H9 (cell line): ENCODE measurements around the gene ACTL8. TPM values are rescaled to one million over a fixed set of nuclear protein-coding genes. Genes with fewer than 3 reads are reported as not detected.

Experiments used
- DNase-seq: peaks from one replicate; pipeline ENCODE4 v3.0.0-alpha.2; 2017
- H2AFZ ChIP-seq: one replicate; pipeline ENCODE4 v1.6.1; 2013; ENCODE audit warnings: mild to moderate bottlenecking, low read length, control low read depth, moderate library complexity
- H2AK5ac ChIP-seq: 2 replicates; pipeline ENCODE4 v1.6.1; 2013; ENCODE audit warnings: low read length, control low read depth, mixed read lengths; ENCODE audit not compliant: insufficient read length
- H2BK120ac ChIP-seq: one replicate; pipeline ENCODE4 v1.6.1; 2013; ENCODE audit warnings: low read depth, mild to moderate bottlenecking, low read length, control low read depth, inconsistent platforms; ENCODE audit not compliant: poor library complexity, severe bottlenecking
- H2BK12ac ChIP-seq: 2 replicates; pipeline ENCODE4 v1.6.1; 2013; ENCODE audit warnings: low read length, control low read depth, mixed read lengths, low read depth; ENCODE audit not compliant: insufficient read length
- H2BK15ac ChIP-seq: 2 replicates; pipeline ENCODE4 v1.6.1; 2013; ENCODE audit warnings: low read depth, low read length, control low read depth
- H2BK20ac ChIP-seq: one replicate; pipeline ENCODE4 v1.6.1; 2013; ENCODE audit warnings: low read depth, mild to moderate bottlenecking, low read length, control low read depth, inconsistent platforms; ENCODE audit not compliant: poor library complexity, severe bottlenecking
- H2BK5ac ChIP-seq: 2 replicates; pipeline ENCODE4 v1.6.1; 2013; ENCODE audit warnings: low read length, control low read depth, mixed read lengths; ENCODE audit not compliant: insufficient read length
- H3K14ac ChIP-seq: 2 replicates; pipeline ENCODE4 v1.6.1; 2013; ENCODE audit warnings: low read length, control low read depth; ENCODE audit not compliant: insufficient read depth
- H3K18ac ChIP-seq: 2 replicates; pipeline ENCODE4 v1.6.1; 2013; ENCODE audit warnings: low read depth, mild to moderate bottlenecking, mixed read lengths, low read length, control low read depth; ENCODE audit not compliant: insufficient read length
- H3K23ac ChIP-seq: 2 replicates; pipeline ENCODE4 v1.6.1; 2013; ENCODE audit warnings: low read length, control low read depth, mixed read lengths, low read depth; ENCODE audit not compliant: insufficient read length
- H3K23me2 ChIP-seq: 2 replicates; pipeline ENCODE4 v1.6.1; 2013; ENCODE audit warnings: low read depth, mild to moderate bottlenecking, mixed read lengths, low read length, control low read depth; ENCODE audit not compliant: insufficient read length, poor library complexity, severe bottlenecking
- H3K27ac ChIP-seq: 2 replicates; pipeline ENCODE4 v1.5.1; 2013; ENCODE audit warnings: low read length, control low read depth, mixed read lengths, low read depth; ENCODE audit not compliant: insufficient read length
- H3K27me3 ChIP-seq: 2 replicates; pipeline ENCODE4 v1.6.1; 2013; ENCODE audit warnings: low read length, control low read depth, inconsistent platforms; ENCODE audit not compliant: insufficient read depth
- H3K4ac ChIP-seq: 2 replicates; pipeline ENCODE4 v1.6.1; 2013; ENCODE audit warnings: low read depth, mild to moderate bottlenecking, control low read depth, inconsistent platforms, low read length, moderate library complexity
- H3K4me1 ChIP-seq: 2 replicates; pipeline ENCODE4 v1.6.1; 2013; ENCODE audit warnings: low read length, control low read depth, inconsistent platforms; ENCODE audit not compliant: insufficient read depth
- H3K4me2 ChIP-seq: 2 replicates; pipeline ENCODE4 v1.6.1; 2013; ENCODE audit warnings: low read length, control low read depth, mixed read lengths; ENCODE audit not compliant: insufficient read length, insufficient read depth
- H3K56ac ChIP-seq: 2 replicates; pipeline ENCODE4 v1.6.1; 2013; ENCODE audit warnings: low read depth, mild to moderate bottlenecking, mixed read lengths, low read length, control low read depth; ENCODE audit not compliant: insufficient read length
- H3K79me1 ChIP-seq: 2 replicates; pipeline ENCODE4 v1.6.1; 2013; ENCODE audit warnings: low read depth, mild to moderate bottlenecking, moderate library complexity, low read length, control low read depth, inconsistent platforms; ENCODE audit not compliant: insufficient read depth, poor library complexity, severe bottlenecking
- H3K79me2 ChIP-seq: 2 replicates; pipeline ENCODE4 v1.6.1; 2013; ENCODE audit warnings: low read length, control low read depth, inconsistent platforms; ENCODE audit not compliant: insufficient read depth
- H3K9ac ChIP-seq: 2 replicates; pipeline ENCODE4 v1.6.1; 2013; ENCODE audit warnings: low read length, control low read depth, mixed read lengths; ENCODE audit not compliant: insufficient read length; ENCODE audit errors: extremely low read depth
- H3K9me3 ChIP-seq: one replicate; pipeline ENCODE4 v1.6.1; 2013; ENCODE audit warnings: low read depth, low read length, inconsistent platforms; ENCODE audit not compliant: control insufficient read depth
- H3T11ph ChIP-seq: one replicate; pipeline ENCODE4 v1.6.1; 2013; ENCODE audit warnings: mild to moderate bottlenecking, low read length, control low read depth, inconsistent platforms
- H4K20me1 ChIP-seq: one replicate; pipeline ENCODE4 v1.6.1; 2013; ENCODE audit not compliant: control insufficient read depth, insufficient read length, insufficient read depth
- H4K5ac ChIP-seq: 2 replicates; pipeline ENCODE4 v1.6.1; 2013; ENCODE audit warnings: low read depth, mild to moderate bottlenecking, mixed read lengths, low read length, control low read depth; ENCODE audit not compliant: insufficient read length
- H4K8ac ChIP-seq: replicated peaks from 2 replicates; pipeline ENCODE4 v1.6.1; 2013; ENCODE audit warnings: low read length, control low read depth, mixed read lengths, low read depth; ENCODE audit not compliant: insufficient read length
- H4K91ac ChIP-seq: 2 replicates; pipeline ENCODE4 v1.6.1; 2013; ENCODE audit warnings: low read depth, mild to moderate bottlenecking, moderate library complexity, mixed read lengths, low read length, control low read depth; ENCODE audit not compliant: insufficient read length
- H3K27ac Mint-ChIP-seq, 3 experiments: 2 replicates in 2 of 3; 3 replicates in 1 of 3; pipeline ENCODE4 v1.8.0; 2020 to 2021; ENCODE audit warnings: mixed read lengths in 3 of 3, mild to moderate bottlenecking in 1 of 3, moderate library complexity in 1 of 3
- H3K27me3 Mint-ChIP-seq: 2 replicates; pipeline ENCODE4 v1.8.0; 2021; ENCODE audit warnings: low read depth, mild to moderate bottlenecking, moderate library complexity, mixed read lengths
- H3K36me3 Mint-ChIP-seq, 3 experiments: 2 replicates in 2 of 3; 3 replicates in 1 of 3; pipeline ENCODE4 v1.8.0; 2020 to 2021; ENCODE audit warnings: low read depth in 3 of 3, mixed read lengths in 3 of 3; ENCODE audit not compliant: insufficient read depth in 1 of 3
- H3K4me1 Mint-ChIP-seq, 2 experiments: 2 replicates each; pipeline ENCODE4 v1.8.0; 2020; ENCODE audit warnings: mixed read lengths in 2 of 2
- H3K4me3 Mint-ChIP-seq, 2 experiments: 2 replicates in 1 of 2; 3 replicates in 1 of 2; pipeline ENCODE4 v1.8.0; 2020 to 2021; ENCODE audit warnings: mild to moderate bottlenecking in 2 of 2, mixed read lengths in 2 of 2, moderate library complexity in 1 of 2
- H3K9me3 Mint-ChIP-seq, 2 experiments: 2 replicates in 1 of 2; 3 replicates in 1 of 2; pipeline ENCODE4 v1.8.0; 2020; ENCODE audit warnings: mild to moderate bottlenecking in 2 of 2, mixed read lengths in 2 of 2, moderate library complexity in 1 of 2
- CTCF ChIP-seq: fragments of 200-600 bp; sonication (generic); conservative IDR thresholded peaks from 3 replicates; pipeline ENCODE4 v1.8.0; 2021; ENCODE audit warnings: antibody characterized with exemption, mild to moderate bottlenecking
- WGBS: extraction: QIAGEN DNeasy Blood & Tissue Kit; methylation state at CpG from one replicate; pipeline ENCODE4 v1.1.7; 2013; ENCODE audit warnings: missing lambda C conversion rate, low lambda C conversion rate, mixed read lengths; ENCODE audit not compliant: insufficient read length; ENCODE audit errors: extremely low coverage; 5-methylcytosine and 5-hydroxymethylcytosine counted together
- total RNA-seq: library from RNA; stranded (reverse); gene quantifications from 2 replicates; pipeline ENCODE4 v1.2.1, GENCODE V29; 2021

ACTL8 gene
- total RNA-seq, 1 experiment from 2014 or later = not detected

GRCh38 chr1:17734609-17735008, 20.5 kb upstream of the ACTL8 start:
- H3K4me2 ChIP-seq = no peak overlapping the region
- no peak overlapping the region for H3K27ac Mint-ChIP-seq
- no peaks in the 10 kb centered on the region for H3K79me2 ChIP-seq
- no peak overlapping the region for H4K5ac ChIP-seq
- H3K4me3 Mint-ChIP-seq = no peak overlapping the region
- H4K20me1 ChIP-seq = no peaks in the 10 kb centered on the region
- no peak overlapping the region for H3K4ac ChIP-seq
- H2BK5ac ChIP-seq = no peak overlapping the region
- H3K27me3 ChIP-seq = no peaks in the 10 kb centered on the region; the same call in 1 of the 2 replicates
- peaks cover 13 to 33% of the 10 kb centered on the region in 2 experiments for H3K4me1 Mint-ChIP-seq
- H4K91ac ChIP-seq = no peak overlapping the region
- H3K18ac ChIP-seq = no peak overlapping the region
- no CpG with 5 or more reads among the region's 7 CpGs for WGBS
- no peaks in the 10 kb centered on the region for H3K36me3 Mint-ChIP-seq
- H3K9me3 ChIP-seq = no peaks in the 10 kb centered on the region
- no peak overlapping the region for H3K27ac ChIP-seq
- H2AFZ ChIP-seq = no peak overlapping the region
- no peak for DNase-seq
- no peaks in the 10 kb centered on the region for H3K9me3 Mint-ChIP-seq
- no peak overlapping the region for H3K23ac ChIP-seq
- no peak overlapping the region for H4K8ac ChIP-seq
- TF ChIP-seq CTCF = no peak
- H3K79me1 ChIP-seq = no peaks in the 10 kb centered on the region
- no peak overlapping the region for H2BK15ac ChIP-seq
- no peaks in the 10 kb centered on the region; the same call in 1 of the 2 replicates for H3K27me3 Mint-ChIP-seq
- no peak overlapping the region for H2BK20ac ChIP-seq
- no peaks in the 10 kb centered on the region for H3K23me2 ChIP-seq
- no peak overlapping the region for H2BK120ac ChIP-seq
- no peak overlapping the region for H3K14ac ChIP-seq
- no peak overlapping the region for H2AK5ac ChIP-seq
- H3T11ph ChIP-seq = no peak overlapping the region
- no peak overlapping the region for H2BK12ac ChIP-seq
- H3K56ac ChIP-seq = no peak overlapping the region
- H3K9ac ChIP-seq = no peak overlapping the region
- H3K4me1 ChIP-seq = no peaks in the 10 kb centered on the region
